Measurements from ENCODE around the gene PTPN22. TPM values are rescaled to one million over a fixed set of nuclear protein-coding genes. Genes with fewer than 3 reads are reported as not detected.

The PTPN22 gene
- total and polyA plus RNA-seq, 9 of the 15 experiments (the other 6 are each of a cell fraction or from before 2014, with no cell fraction given), result 0.45 to 4.6 (median 1.1) TPM

GRCh38 chr1:113818578-113818977 is 52.9 kb downstream of the PTPN22 start:
- 51% methylated on average over 2 of the region's 2 CpGs for whole genome bisulfite sequencing (ENCODE audit: insufficient coverage, low coverage, missing lambda C conversion rate)
- ChIA-PET POLR2A (interaction anchor here (1.5 kb wide), 1 partner anchor 11 kb away, joined by 4 read pairs; no protein-coding TSS in a partner anchor), CTCF (ENCODE audit: low intra/inter-chr PET ratio) (no interaction called here)
- Histone ChIP-seq H4K20me1 (replicated peaks; ENCODE audit: control insufficient read depth, insufficient read depth, low read length) (no peaks in the 10 kb centered on the region), H2AFZ (ENCODE audit: low read depth, low read length) (peak overlapping the region; percentile 70), H3K4me2 (ENCODE audit: insufficient read depth, low read length) (no peak overlapping the region), H3K27ac (ENCODE audit: extremely low read depth, low read depth, low read length) (no peak overlapping the region), H3K9ac (ENCODE audit: insufficient read depth in 1 of 2, low read depth in 2 of 2, low read length in 2 of 2) (no peak overlapping the region), H3K9me1 (ENCODE audit: control insufficient read depth, insufficient read depth, low read length) (no peaks in the 10 kb centered on the region), H3K79me2 (ENCODE audit: control insufficient read depth, insufficient read depth, low read length) (no peaks in the 10 kb centered on the region), H3K4me3 (no peak overlapping the region), H3K9me3 (replicated peaks; ENCODE audit: control insufficient read depth, insufficient read depth, low read depth, low read length) (no peaks in the 10 kb centered on the region), H3K27me3 (ENCODE audit: control insufficient read depth in 2 of 2, insufficient read depth in 2 of 2, low read length in 2 of 2) (no peaks in the 10 kb centered on the region), H3K36me3 (ENCODE audit: control insufficient read depth, insufficient read depth, low read length) (no peaks in the 10 kb centered on the region), H3K4me1 (replicated peaks in 1 of 2; ENCODE audit: control insufficient read depth in 2 of 2, insufficient read depth in 2 of 2, low read length in 2 of 2) (peaks cover 7 to 10% of the 10 kb centered on the region in 2 experiments; a peak in 4 of 5 replicates)
- no TSS peak for BruUV-seq (replicated peaks)
- intact Hi-C loops (cut with micrococcal nuclease), result no loop called here
- ATAC-seq (peak; percentile 76), FAIRE-seq (peak; percentile 58), DNase-seq (ENCODE audit: extremely low read depth in 1 of 4, low spot score in 3 of 4) (peak in 2 of 4 experiments; percentile 41 to 65)
- in situ Hi-C loops (cut with MboI), result no loop called here
- TF ChIP-seq U2AF1 (optimal IDR thresholded peaks at IDR 0.05; ENCODE audit: low read depth, low read length), result no peak
- TF ChIP-seq FOXJ2 (tag; IDR thresholded peaks at IDR 0.05), result no peak
- TF ChIP-seq RAD21 (CRISPR knock-in tag; conservative IDR thresholded peaks at IDR 0.05 in 1 of 2, IDR thresholded peaks at IDR 0.05 in 1 of 2), result no peak
- no peak for TF ChIP-seq SP1 (CRISPR knock-in tag; IDR thresholded peaks at IDR 0.05)
- no peak for TF ChIP-seq POLR2A (conservative IDR thresholded peaks at IDR 0.05)
- no peak for TF ChIP-seq ZBTB9 (CRISPR knock-in tag; IDR thresholded peaks at IDR 0.05)
- TF ChIP-seq ZNF12 (CRISPR knock-in tag; IDR thresholded peaks at IDR 0.05), result no peak
- TF ChIP-seq ZNF398 (CRISPR knock-in tag; IDR thresholded peaks at IDR 0.05), result no peak
- TF ChIP-seq BRD9 (IDR thresholded peaks at IDR 0.05; ENCODE audit: low read depth, partially characterized antibody), result no peak
- TF ChIP-seq CEBPB (tag; IDR thresholded peaks at IDR 0.05), result peak; percentile 45; the same call in 1 of the 2 replicates

All from K562 (cell line).